ENCODE results near the gene DNAH2.

DNA sequence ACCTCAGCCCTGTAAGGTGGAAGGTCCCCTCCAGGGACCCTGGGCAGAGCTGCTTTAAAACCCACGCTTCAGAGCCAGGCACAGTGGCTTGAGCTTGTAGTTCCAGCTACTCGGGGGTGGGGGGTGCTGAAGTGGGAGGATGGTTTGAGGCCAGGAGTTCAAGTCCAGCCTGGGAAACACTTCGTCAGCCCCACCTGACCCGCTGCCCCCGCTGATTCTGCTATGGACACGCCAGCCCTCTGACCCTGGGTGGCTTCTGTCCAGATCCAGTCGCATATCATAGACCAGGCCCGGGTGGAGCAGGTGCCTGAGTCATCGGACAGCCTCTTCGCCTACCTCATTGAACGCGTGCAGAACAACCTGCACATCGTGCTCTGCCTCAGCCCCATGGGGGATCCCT, 81.3 kb downstream of the DNAH2 start:
- no peak for TF ChIP-seq EZH2phosphoT487 (IDR thresholded peaks at IDR 0.05; ENCODE audit: borderline replicate concordance, low read depth, low read length)
- TF ChIP-seq CTCF (conservative IDR thresholded peaks at IDR 0.05; ENCODE audit: low read length) = no peak
